Stimulated activated CD8-positive, alpha-beta memory T cell treated with anti-CD3 and anti-CD28 coated beads, Interleukin-15, amount 100 ng/mL, for 1 hour (primary cell): ENCODE data around the gene NFATC3.

Experiments
- DNase-seq: peaks from one replicate; pipeline ENCODE4 v3.0.0-alpha.2; 2020; ENCODE audit warnings: low read depth

NFATC3 gene

DNA sequence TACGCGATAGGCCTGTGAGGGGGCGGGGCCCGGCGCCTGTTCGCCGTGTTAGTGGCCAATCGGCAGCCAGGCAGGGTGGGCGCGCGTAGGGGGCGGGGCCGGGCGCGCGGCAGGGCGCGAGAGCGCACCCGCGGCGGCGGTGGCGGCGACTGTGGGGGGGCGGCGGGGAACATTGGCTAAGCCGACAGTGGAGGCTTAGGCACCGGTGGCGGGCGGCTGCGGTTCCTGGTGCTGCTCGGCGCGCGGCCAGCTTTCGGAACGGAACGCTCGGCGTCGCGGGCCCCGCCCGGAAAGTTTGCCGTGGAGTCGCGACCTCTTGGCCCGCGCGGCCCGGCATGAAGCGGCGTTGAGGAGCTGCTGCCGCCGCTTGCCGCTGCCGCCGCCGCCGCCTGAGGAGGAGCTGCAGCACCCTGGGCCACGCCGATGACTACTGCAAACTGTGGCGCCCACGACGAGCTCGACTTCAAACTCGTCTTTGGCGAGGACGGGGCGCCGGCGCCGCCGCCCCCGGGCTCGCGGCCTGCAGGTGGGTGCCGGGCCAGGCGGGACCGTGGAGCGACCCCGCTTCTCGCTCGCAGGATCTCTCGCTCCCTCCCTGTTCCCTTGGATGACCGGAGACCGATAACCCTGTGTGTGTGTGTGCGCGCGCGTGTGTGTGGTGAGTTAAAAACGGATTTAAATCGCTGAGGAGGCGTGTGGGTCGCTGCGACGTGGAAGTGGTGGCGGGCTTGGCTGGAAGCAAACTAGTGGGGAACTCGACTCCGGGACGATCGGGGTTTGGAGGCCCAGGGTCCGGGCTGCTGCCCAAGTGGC, at the start of gene NFATC3:
NFATC3 (plus strand) TSS at position 112 of the 813 bp plus-strand sequence; CDS start at position 424, 312 bp downstream.
- peak; percentile 96 for DNase-seq

DNA sequence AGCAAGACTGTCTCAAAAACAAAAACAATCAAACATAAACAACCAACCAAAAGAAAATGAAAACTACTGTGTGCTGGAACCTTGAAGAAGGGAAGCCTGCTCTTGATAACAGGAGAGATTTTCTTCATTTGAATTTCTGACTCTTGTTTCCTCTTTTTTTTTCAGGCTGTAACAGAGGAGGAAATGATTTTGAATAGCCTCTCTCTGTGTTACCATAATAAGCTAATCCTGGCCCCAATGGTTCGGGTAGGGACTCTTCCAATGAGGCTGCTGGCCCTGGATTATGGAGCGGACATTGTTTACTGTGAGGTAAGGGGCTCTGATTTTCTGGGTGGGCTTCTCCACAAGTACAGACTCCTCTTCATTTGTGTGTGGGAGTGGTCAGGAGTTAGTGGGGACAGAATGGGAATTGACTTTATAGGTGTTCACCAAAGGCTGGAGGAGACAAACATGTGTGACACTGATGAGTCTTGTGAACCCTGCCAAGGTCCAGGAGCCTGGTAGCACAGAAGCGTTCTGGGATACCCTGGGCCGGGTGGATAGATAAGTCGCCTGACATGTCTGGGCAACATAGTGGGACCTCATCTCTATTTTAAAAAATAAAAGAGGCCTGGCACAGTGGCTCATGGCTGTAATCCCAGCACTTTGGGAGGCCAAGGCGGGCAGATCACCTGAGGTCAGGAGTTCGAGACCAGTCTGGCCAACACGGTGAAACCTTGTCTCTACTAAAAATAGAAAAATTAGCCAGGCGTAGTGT, 47.2 kb upstream of the NFATC3 start:
- DNase-seq: no peak

DNA sequence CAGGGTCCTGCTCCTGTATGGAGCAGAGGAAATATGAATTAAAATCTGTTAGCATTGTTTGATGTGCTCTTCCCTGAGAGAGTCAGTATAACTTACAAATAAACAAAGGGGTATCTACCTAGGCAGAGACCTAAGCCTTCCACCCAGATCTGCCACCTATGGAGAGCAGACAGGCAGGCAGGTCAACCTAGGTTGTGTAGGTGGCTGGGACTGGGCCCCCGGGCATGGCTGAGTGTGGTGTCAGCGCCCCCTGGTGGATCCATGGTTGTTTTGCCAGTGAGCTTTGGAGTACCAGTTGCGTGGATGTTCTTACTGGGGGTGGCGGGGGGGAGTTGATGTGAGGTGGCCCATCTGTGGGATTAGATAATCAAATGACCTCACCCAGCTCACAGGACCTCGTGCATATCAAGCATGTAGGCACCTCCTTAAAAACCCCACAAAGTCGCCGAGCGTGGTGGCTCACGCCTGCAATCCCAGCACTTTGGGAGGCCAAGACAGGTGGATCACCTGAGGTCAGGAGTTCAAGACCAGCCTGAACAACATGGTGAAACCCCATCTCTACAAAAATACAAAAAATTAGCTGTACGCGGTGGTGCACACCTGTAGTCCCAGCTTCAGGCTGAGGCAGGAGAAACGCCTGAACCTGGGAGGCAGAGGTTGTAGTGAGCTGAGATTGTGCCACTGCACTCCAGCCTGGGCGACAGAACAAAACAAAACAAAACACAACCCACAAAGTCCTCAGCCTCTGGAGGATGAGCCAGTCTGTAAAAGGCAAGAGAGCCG, 44.5 kb upstream of the NFATC3 start:
- peak; percentile 90 for DNase-seq

DNA sequence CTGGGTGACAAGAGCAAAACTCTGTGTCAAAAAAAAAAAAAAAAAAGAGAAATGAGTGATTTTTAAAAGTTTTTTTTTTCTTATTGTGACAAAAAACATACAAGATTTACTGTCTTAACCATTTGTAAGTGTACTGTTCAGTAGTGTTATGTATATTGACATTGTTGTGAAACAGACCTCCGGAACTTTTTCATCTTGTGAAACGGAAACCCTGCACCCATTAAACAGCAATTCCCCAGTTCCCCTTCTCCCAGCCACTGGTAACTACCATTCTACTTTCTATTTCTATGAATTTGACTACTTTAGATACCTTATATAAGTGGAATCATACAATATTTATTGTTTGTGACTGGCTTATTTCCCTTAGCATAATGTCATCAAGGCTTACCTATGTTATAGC, 43.4 kb upstream of the NFATC3 start:
- DNase-seq: no peak

GRCh38 chr16:68046106-68046505, 39.1 kb upstream of the NFATC3 start:
- DNase-seq: no peak

DNA sequence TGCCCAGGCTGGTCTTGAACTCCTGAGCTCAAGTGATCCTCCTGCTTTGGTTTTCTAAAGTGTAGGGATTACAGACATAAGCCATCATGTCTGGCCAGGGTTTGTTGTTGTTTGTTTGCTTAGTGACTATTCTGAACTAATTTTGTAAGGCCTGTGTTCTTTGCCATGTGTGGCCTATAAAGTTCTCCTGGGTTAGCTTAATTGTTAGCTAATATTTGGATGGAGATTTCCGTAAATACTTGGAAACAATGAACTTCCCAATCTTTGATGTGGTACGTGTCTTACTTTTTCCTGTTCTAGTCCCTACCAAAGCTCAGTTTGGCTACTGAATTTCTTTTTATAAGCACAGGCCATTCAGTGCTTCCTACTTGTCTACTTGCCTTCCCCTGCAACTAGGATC, 37.2 kb upstream of the NFATC3 start:
- DNase-seq: no peak

GRCh38 chr16:68049449-68049848, 35.7 kb upstream of the NFATC3 start:
- no peak for DNase-seq

DNA sequence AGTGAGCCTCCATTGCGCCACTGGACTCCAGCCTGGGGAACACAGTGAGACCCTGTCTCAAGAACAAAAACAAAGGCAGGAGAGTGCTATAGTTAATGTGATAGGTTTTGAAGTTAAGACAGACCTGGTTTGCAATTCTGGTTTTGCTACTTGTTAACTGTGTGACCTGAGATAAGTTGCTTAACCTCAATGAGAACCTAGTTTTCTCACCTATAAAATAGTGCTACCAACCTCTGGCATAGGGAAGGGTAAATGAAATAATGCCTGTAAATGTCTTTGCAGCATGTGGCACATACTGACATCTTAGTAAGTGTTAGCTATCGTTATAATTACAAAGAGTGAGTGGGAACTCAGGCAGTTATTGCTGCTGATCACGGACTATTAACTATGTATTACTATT, 29.8 kb upstream of the NFATC3 start:
- DNase-seq: no peak

GRCh38 chr16:68059804-68060203, 25.4 kb upstream of the NFATC3 start:
- DNase-seq: no peak

DNA sequence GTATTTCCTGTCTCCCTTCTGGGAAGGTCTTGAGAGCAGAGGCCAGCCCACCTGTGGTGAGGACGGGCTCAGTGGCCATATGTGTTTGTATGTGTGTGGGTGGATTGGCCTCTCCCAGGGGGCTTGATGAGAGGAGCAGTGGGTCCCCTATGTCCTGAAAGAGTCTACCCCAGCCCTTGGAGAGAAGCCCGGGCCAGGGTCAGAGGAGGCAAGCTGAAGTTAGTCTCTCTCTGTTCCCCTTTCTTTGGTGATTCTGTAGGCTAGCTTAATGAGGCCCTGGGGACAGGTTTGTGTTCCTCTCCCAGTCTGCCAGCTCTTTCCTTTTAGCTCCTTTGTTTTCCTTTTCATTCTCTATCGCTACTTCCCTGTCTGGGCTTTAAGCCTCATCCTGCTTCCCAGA, 23.8 kb upstream of the NFATC3 start:
- no peak for DNase-seq

DNA sequence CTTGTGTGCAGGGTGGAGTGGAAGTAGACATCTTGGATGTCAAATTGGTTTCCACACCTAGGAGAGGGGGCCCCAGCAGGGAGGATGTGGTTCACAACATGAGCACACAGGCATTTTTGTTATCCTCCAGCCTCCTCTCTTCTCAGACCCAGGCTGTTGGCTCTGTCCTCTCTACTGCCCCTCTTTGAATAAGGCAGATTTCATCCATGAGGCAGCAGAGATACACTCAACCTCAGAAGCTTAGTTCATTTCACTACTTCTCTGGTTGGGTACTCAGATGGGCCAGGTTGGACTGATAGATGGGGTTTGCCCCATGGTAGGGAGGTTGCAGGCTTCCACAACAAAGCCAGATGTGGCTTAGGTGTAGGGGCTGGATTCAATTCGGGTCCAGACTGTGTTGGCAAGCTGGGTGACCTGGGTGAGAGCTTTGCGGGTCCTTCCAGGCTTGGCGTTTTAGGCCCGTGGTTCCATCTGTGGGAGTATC, 22.2 kb upstream of the NFATC3 start:
- DNase-seq: no peak

DNA sequence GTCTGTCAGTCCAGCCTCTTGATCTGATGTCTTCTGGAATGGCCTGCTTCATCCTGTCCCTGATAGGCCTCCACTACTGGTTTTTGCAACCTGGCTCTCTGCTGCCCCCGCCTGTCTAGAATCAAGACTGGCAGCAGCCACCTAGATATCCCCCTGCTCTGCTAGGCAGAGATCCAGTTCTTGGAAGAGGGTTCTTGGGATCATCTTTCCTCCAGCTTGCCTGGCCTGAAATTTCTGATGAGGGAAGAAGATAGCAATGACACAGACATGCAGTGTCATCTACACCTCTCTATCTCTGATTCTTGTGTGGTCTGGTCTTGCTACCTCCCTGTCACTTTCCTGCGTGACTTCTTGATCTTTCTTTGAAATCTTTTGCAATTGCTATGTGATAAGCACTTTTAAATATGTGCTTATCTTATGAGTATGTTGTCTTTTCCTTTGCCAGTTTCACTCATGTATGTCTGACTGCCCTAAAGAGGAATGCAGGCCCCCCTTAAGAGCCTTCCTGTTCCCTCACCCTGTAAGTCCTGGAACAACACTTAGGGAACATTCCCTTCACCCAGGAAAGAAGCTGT, 20.3 kb upstream of the NFATC3 start:
- DNase-seq: peak; percentile 57

- no peak for DNase-seq
These were observed 19.4 kb upstream of the NFATC3 start for GRCh38 chr16:68065716-68066305.

DNA sequence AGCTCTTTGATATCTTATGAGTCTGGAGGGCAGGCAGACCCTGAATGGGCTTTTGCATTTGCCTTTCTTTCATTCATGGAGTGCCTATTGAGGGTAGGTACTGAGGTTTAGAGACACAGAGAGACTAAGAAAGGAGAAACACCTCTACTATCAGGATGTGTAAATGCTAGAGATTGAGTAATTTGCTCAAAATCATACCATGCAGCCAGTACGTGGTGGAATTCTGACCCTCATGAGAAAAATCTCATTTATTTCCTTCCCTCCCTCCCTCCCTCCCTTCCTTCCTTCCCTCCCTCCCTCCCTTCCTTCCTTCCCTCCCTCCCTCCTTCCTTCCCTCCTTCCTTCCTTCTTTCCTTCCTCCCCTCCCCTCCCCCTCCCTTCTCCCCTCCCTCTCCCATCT, 18.4 kb upstream of the NFATC3 start:
- DNase-seq: no peak

GRCh38 chr16:68068926-68069325, 16.2 kb upstream of the NFATC3 start:
- no peak for DNase-seq

- DNase-seq: no peak
These were observed 15.5 kb upstream of the NFATC3 start for GRCh38 chr16:68069511-68070248.

DNA sequence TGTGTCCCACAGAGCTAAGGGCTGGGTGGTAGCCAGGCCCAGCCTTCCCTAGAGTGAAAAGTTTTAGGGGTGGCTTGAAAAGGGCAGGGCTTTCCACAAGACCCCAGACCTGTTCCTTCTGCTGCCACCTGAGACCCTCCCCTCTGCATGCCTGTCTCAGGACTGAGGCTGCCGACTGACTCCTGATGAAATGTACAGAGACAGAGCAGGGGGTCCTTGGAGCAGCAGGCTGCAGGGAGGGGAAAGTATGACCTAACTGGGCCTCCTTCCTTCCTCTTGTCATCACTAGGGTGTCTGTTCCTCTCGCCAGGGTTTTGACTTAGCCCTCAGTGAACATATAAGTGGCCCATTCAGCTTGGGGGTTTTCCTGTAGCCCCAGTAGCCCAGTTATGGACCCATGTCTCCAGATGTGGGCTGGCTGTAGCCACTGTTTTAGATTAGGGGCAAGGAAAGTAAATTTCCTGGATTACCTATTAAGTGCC, 14.9 kb upstream of the NFATC3 start:
- DNase-seq: no peak

DNA sequence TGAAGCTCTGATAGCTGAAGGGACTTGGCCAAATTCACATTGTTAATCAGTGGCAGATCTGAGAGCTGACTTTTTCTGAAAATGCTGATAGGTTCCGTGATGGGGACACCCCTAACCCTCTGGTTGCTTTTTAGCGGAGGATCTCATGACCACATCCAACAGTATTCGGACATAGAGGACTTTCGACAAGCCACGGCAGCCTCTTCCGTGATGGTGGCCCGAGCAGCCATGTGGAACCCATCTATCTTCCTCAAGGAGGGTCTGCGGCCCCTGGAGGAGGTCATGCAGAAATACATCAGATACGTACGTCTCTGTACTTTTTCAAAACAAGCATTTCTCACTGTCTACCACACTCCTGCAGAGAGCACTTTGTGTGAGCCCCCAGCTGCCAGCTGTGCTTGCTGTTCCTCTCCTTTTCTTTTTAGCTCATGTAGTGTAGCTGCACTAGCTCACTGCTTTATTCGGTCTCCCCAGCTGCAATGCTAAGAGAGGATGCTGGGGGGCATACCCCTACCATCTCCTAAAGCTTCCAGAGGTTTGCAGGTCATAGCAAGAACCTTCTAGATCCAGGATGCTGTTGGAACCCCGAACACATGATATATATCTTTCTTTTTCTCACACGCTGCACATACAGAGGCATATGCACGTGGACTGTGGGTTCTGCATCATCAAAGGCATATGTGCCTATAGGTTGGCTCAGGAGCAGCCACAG, 14.2 kb upstream of the NFATC3 start:
- DNase-seq: no peak

GRCh38 chr16:68071518-68071901, 13.7 kb upstream of the NFATC3 start:
- DNase-seq: no peak

- DNase-seq: no peak
These were observed 13.0 kb upstream of the NFATC3 start for GRCh38 chr16:68072038-68072695.
